Measurements from ENCODE around the gene LRMDA. TPM values are rescaled to one million over a fixed set of nuclear protein-coding genes. Genes with fewer than 3 reads are reported as not detected.

The LRMDA gene
- 10 to 100 TPM; 19.1 to 23.0 (median 20.7) TPM for polyA plus RNA-seq (ENCODE audit: insufficient read length in 4 of 4)

GRCh38 chr10:75431180-75432111 is at the start of gene LRMDA:
Gene LRMDA, plus strand, starts transcription at chr10:75431624.
- no peak for DNase-seq (ENCODE audit: low read depth in 4 of 4, low spot score in 3 of 4)

- DNase-seq (ENCODE audit: low read depth in 4 of 4, low spot score in 3 of 4) = no peak
Observed at GRCh38 chr10:75386128-75386527, 45.3 kb upstream of the LRMDA start.

GRCh38 chr10:75388082-75388481 is 43.3 kb upstream of the LRMDA start:
- no peak for DNase-seq (ENCODE audit: low read depth in 4 of 4, low spot score in 3 of 4)

- DNase-seq (ENCODE audit: low read depth in 4 of 4, low spot score in 3 of 4) = no peak
Observed at GRCh38 chr10:75390178-75390577, 41.2 kb upstream of the LRMDA start.

GRCh38 chr10:75392271-75392670 is 39.2 kb upstream of the LRMDA start:
- DNase-seq (ENCODE audit: low read depth in 4 of 4, low spot score in 3 of 4) = no peak

GRCh38 chr10:75392744-75393143 is 38.7 kb upstream of the LRMDA start:
- DNase-seq (ENCODE audit: low read depth in 4 of 4, low spot score in 3 of 4) = no peak

GRCh38 chr10:75394221-75394620 is 37.2 kb upstream of the LRMDA start:
- no peak for DNase-seq (ENCODE audit: low read depth in 4 of 4, low spot score in 3 of 4)

GRCh38 chr10:75395066-75395931 is 36.1 kb upstream of the LRMDA start:
- peak in 2 of 4 donors; percentile 69 to 71 for DNase-seq (ENCODE audit: low read depth in 4 of 4, low spot score in 3 of 4)

- peak in 2 of 4 donors; percentile 31 to 59 for DNase-seq (ENCODE audit: low read depth in 4 of 4, low spot score in 3 of 4)
Observed at GRCh38 chr10:75395932-75396630, 35.3 kb upstream of the LRMDA start.

- DNase-seq (ENCODE audit: low read depth in 4 of 4, low spot score in 3 of 4) = peak in 2 of 4 donors; percentile 41 to 49
Observed at GRCh38 chr10:75396631-75397495, 34.6 kb upstream of the LRMDA start.

GRCh38 chr10:75397496-75398199 is 33.8 kb upstream of the LRMDA start:
- DNase-seq (ENCODE audit: low read depth in 4 of 4, low spot score in 3 of 4) = peak in 2 of 4 donors; percentile 32 to 37

- no peak for DNase-seq (ENCODE audit: low read depth in 4 of 4, low spot score in 3 of 4)
Observed at GRCh38 chr10:75398200-75398691, 33.2 kb upstream of the LRMDA start.

- peak in 1 of 4 donors; percentile 44 for DNase-seq (ENCODE audit: low read depth in 4 of 4, low spot score in 3 of 4)
Observed at GRCh38 chr10:75398692-75399460, 32.5 kb upstream of the LRMDA start.

GRCh38 chr10:75399461-75400162 is 31.8 kb upstream of the LRMDA start:
- peak in 2 of 4 donors; percentile 44 to 56 for DNase-seq (ENCODE audit: low read depth in 4 of 4, low spot score in 3 of 4)

GRCh38 chr10:75400163-75400770 is 31.2 kb upstream of the LRMDA start:
- DNase-seq (ENCODE audit: low read depth in 4 of 4, low spot score in 3 of 4) = no peak

GRCh38 chr10:75400771-75401568 is 30.5 kb upstream of the LRMDA start:
- peak in 1 of 4 donors; percentile 31 for DNase-seq (ENCODE audit: low read depth in 4 of 4, low spot score in 3 of 4)
